ENCODE data around the gene KIT.
A peak's percentile ranks its signal among the peaks of the same experiment; 100 is the strongest.
"Not testable (repeated sequence)": the region's sequence is repeated elsewhere in the genome, so short reads cannot be mapped to it uniquely, and the experiment has no call there.

KIT gene

GRCh38 chr4:54657551-54658251 lies at the start of gene KIT:
KIT (plus strand) TSS chr4:54657957; CDS start chr4:54658015, 58 bp downstream.
- no peak for DNase-seq (ENCODE audit: low spot score)

GRCh38 chr4:54609310-54609709 lies 48.4 kb upstream of the KIT start:
- no peak for DNase-seq (ENCODE audit: low spot score)

GRCh38 chr4:54614149-54614548 lies 43.6 kb upstream of the KIT start:
- DNase-seq (ENCODE audit: low spot score) = no peak

DNA sequence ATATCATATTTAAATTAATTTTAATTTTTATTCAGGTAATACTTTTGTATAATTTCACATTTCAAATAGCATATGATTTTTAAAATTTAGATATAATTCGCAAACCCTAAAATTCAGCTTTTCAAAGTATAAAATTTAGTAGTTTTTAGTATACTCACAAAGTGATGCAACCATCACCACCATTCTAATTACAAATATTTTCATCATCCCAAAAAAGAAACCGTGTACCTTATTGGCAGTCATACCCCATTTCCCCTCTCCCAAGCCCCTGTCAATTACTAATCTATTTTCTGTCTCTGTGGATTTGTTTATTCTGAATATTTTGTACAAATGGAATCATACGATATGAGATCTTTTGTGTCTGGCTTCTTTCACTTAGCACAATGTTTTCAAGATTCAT lies 37.0 kb upstream of the KIT start:
- no peak for DNase-seq (ENCODE audit: low spot score)

- no peak for DNase-seq (ENCODE audit: low spot score)
Observed at GRCh38 chr4:54625391-54625790, 32.4 kb upstream of the KIT start.

- no peak for DNase-seq (ENCODE audit: low spot score)
Observed at GRCh38 chr4:54626113-54626512, 31.6 kb upstream of the KIT start.

DNA sequence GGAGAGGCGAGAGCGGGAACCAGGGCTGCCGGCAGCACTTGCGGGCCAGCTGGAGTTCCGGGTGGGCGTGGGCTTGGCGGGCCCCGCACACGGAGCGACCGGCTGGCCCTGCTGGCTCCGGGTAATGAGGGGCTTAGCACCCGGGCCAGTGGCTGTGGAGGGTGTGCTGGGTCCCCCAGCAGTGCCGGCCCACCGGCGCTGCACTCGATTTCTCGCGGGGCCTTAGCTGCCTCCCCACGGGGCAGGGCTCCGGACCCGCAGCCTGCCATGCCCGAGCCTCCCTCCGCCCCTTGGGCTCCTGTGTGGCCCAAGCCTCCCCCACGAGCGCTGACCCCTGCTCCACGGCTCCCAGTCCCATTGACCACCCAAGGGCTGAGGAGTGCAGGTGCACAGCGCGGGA lies 25.2 kb upstream of the KIT start:
- DNase-seq (ENCODE audit: low spot score) = no peak

- DNase-seq (ENCODE audit: low spot score) = not testable (repeated sequence)
Observed at GRCh38 chr4:54633102-54633740, 24.5 kb upstream of the KIT start.

- DNase-seq (ENCODE audit: low spot score) = no peak
Observed at GRCh38 chr4:54635318-54635717, 22.4 kb upstream of the KIT start.

GRCh38 chr4:54637325-54637724 lies 20.4 kb upstream of the KIT start:
- DNase-seq (ENCODE audit: low spot score) = no peak

- not testable (repeated sequence) for DNase-seq (ENCODE audit: low spot score)
Observed at GRCh38 chr4:54641101-54641500, 16.7 kb upstream of the KIT start.

GRCh38 chr4:54643172-54643571 lies 14.6 kb upstream of the KIT start:
- no peak for DNase-seq (ENCODE audit: low spot score)

DNA sequence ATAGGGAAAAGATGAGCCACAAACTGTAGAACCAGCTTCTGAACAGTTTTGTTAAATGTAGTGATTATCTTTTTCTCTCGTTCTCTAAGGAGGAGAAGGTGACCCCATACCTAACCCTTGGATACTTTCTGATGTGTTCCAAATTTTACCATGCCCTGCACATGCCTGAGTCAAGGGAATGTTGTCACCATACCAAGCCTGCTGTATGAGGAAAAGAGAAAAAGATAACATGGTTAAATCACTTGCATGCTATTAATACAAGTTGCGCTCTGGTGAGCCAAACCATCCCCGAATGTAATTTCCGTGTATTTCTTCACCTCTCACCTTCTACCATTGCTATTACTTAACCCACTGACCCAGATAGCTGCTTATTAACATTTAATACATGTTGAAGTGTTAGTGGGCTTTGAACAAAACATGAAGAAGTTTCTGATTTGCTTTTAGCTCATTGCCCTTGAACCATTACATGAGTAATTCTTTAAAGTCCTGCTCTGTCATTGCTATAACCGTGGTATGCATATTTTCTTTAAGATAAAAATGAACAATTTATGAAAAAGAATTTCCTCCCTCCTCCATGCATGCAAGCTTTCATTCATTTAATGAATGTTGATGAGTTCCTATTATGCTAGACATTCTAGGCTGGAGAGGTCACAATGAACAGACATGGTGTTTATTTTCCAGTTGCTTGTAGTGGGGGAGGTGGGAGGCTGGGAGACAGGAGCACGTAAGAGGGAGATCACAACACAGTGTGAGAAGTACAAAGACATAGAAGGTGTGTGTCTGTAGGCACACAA lies 13.6 kb upstream of the KIT start:
- no peak for DNase-seq (ENCODE audit: low spot score)

GRCh38 chr4:54645830-54646229 lies 11.9 kb upstream of the KIT start:
- DNase-seq (ENCODE audit: low spot score) = no peak

DNA sequence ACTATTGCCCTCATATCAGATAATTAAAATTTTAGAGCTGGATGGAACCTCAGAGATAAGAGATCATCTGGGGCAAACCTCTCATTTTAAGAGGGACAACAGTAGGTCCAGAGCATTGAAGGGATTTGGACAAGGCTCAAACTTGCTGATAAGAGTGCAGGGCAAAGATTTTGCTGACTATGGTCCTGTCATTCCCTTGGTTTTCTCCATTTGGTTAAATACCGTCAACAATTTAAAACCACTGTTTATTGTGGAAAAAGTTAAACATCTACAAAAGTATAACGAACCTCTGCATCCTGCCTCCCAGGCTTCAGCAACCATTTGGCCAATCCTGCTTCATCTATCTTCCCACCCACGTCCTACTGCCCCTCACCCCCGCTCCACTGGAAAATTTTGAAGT lies 10.7 kb upstream of the KIT start:
- DNase-seq (ENCODE audit: low spot score) = no peak

DNA sequence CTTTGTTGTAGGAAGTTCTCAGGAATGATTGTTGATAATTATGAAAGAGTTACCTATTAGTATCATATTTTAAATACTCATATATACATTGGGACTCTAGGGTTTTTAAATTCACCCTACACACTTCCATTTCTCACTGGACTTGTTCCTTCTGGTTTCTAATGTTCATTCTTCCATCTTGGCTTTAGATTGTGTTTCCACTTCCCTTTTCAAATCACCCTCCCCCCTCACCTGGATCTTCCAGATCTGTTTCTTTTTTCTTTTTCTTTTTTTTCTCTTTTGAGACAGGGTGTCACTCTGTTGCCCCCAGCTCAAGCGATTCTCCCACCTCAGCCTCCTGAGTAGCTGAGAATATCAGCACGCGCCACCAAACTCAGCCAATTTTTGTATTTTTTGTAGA lies 6.7 kb upstream of the KIT start:
- DNase-seq (ENCODE audit: low spot score) = no peak

DNA sequence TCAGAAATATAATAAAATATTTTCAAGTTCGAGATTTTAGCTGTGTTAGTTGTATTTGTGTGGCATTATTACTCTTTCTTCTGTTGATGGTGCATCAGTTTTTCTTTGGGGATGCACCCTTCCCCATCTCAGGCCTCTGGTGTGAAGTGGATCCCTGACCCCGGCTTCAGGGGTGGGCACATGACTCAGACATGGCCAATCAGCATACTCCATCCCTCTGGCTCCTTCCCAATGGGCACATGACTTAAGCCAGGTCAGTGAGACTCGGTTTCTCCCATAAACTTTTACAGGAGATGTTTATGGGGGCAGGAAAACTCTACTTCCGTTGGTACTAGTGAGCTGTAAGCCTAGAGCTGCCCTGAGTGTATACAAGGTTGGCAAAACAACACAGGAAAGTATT lies 3.0 kb upstream of the KIT start:
- DNase-seq (ENCODE audit: low spot score) = no peak

DNA sequence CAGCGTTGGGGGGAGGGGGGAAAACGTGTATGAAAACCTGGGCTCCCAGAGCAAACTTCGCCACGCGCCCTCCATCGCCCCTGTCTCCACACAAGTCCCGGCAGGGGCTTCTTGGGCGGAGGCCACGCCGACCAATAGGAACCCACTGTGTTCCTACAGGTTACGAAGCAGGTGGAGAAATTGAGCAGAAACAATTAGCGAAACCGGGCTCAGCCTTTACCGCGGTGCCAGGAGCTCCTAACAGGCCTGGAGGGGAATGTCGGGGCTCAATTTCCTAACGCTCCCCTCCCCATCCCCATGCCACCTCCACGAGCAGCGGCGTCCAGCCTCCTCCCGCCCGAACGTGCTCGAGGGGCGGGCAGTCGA lies 589 bp upstream of the KIT start:
- no peak for DNase-seq (ENCODE audit: low spot score)

DNA sequence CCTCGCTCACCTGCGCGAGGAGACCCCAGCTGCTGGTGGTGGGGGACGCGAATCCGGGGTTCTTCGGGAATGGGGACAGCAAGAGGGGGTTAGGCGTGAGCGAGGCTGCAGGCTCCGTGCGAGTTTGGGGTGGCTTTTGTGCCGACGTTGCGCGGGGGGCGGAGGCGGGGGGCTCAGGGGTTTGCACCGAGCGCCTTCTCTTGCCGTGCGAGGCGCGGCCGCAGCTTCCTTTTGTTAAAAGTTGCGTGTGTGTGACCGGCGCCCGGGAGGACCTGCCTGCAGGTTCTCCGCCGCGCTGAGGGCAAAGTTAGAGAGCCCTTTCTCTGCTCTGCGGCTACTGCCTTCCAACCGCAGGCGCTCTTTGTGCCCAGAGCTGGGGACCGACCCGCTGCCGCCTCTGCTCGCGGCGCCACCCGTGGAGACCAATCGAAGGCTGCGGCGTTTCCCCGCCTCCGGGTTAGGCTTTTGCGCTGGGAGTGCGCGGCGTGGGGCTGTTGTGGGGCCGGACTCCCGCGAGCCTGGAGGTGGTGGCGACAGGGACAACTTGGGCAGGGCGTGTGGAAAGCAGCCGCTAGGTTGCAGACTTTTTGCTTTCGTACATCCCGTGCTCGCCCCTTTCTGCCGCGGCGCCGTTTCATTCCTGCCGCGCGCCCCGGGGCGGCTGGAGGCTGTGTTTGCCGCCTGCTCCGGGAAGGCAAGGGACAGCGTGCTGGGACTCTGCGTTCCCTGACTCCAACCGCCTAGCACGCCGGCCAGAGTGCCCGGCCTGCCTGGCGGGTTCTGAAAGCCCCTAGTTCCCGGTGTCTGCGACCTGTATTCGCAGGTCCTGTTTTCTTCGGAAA lies 716 bp downstream of the KIT start:
- DNase-seq (ENCODE audit: low spot score) = peak; percentile 67

DNA sequence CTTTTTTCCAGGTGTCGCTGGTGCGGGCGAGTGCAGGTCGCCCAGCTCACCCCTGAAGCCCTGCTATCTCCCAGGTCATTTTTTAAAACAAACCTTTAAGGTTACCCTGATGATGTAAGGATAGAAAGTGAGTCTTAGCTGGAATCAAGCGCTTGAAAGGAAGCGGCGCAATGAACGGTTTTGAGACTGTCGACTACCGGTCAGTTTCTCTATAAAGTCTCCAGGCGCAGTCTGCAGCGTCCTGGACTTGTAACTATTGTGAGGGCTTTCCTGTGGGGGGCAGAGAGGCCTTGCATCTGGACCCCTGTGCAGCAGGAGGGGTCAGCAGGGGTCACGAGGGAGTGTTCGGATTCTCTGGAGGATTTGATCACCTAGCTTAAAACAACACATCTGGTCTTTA lies 1.6 kb downstream of the KIT start:
- peak; percentile 2 for DNase-seq (ENCODE audit: low spot score)

- no peak for DNase-seq (ENCODE audit: low spot score)
Observed at GRCh38 chr4:54659749-54660535, 2.2 kb downstream of the KIT start.

GRCh38 chr4:54660591-54660990 lies 2.8 kb downstream of the KIT start:
- no peak for DNase-seq (ENCODE audit: low spot score)
